Stimulated activated CD8-positive, alpha-beta memory T cell treated with anti-CD3 and anti-CD28 coated beads, Interleukin-15, amount 100 ng/mL, for 24 hours (primary cell): ENCODE results near the gene FSTL4.

ENCODE experiments used
- DNase-seq: peaks from one replicate; pipeline ENCODE4 v3.0.0-alpha.2; 2020; ENCODE audit warnings: low read depth

The FSTL4 gene

GRCh38 chr5:133364936-133365707 is 247.2 kb downstream of the FSTL4 start:
- DNase-seq: no peak

GRCh38 chr5:133363807-133364587 is 248.3 kb downstream of the FSTL4 start:
- no peak for DNase-seq

DNA sequence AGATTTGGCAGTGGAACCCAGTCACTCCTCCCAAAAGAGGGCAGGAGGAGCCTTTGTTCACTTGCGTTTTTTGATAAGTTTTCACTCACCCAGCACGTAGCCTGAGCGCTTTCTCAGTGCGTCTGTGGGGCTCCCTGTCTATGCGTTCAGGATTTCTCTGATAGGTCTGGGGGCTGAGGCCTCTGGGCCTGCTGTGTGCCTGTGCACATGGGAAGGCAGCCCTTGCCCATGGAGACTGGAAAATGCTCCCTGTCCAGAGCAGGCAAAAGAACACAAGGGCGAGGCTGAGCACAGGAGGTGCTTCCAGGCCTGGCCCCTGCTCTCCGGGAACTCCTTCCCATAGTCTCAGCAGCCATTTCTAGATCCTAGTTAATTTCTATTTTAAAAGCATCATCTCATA is 249.9 kb downstream of the FSTL4 start:
- DNase-seq: no peak

- no peak for DNase-seq
Measured at GRCh38 chr5:133361922-133362321, 250.4 kb downstream of the FSTL4 start.

- DNase-seq: no peak
Measured at GRCh38 chr5:133360693-133361472, 251.5 kb downstream of the FSTL4 start.

DNA sequence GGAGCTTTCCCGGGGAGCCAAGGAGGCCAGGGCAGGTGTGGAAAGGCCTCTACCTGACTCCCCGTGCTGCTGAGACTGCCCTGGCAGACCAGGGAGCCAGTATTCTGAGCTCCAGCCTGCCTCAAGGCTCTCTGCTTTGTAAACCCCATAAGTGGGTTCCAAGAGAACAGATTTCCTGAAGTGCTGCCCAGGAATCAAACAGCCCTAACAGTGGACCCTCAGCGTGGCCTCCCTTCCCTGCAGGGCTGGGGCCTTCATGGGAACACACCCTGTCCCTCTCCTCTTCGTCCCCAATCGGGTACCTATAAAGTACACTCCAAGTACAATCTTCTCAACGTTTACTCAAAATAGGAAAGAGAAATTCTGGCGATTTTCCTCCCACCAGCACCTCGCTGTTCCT is 252.5 kb downstream of the FSTL4 start:
- no peak for DNase-seq

- no peak for DNase-seq
Measured at GRCh38 chr5:133358271-133358670, 254.1 kb downstream of the FSTL4 start.

GRCh38 chr5:133357758-133358157 is 254.6 kb downstream of the FSTL4 start:
- DNase-seq: no peak

DNA sequence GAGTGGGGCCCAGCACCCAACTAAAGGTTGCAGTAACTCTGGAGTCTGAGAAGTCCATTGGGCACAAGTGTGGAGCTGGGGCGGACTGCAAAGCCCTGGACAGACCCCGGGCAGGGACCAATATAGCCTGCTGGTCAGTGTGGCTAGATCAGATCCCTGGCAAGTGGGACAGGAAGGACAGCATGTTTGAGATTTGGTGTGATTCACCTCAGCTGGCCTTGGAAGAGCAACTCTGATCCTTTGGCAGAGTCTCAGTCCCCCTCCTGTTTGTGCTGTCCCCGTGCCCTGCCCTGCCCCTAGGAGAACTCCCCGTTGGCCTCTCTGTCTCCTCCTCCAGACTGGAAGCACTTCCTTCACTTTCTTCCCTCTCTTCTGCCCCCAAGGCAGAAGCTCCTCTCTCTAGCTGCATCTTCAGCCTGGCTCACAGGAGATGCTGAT is 255.3 kb downstream of the FSTL4 start:
- DNase-seq: no peak

DNA sequence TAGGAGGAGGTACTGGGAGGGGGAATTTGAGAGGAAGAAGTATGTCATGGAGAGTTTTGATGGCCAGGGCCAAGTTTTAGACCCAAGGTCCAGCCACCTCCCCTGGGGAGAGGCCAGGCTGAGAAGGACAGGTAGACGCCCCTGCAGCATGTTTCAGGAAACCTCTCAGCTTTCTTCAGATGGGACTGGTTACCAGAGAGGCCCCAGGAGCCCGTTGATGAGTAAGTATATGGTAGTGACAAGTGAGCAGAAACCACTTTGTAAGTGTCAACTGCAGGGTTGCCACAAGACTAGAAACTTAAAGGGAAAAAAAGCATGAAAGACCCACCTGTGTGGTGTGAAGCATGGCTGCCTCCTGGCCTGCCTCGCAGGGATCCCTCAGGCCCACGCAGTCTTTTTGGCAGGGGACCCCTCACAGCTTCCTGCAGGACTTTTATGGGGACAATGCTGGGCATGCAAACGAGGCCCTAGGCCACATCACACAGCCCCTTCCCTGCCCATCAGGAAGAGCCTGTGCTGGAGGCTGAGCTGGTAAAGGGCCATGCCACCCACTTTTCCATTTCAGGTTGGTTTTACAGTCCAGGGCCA is 255.9 kb downstream of the FSTL4 start:
- no peak for DNase-seq

DNA sequence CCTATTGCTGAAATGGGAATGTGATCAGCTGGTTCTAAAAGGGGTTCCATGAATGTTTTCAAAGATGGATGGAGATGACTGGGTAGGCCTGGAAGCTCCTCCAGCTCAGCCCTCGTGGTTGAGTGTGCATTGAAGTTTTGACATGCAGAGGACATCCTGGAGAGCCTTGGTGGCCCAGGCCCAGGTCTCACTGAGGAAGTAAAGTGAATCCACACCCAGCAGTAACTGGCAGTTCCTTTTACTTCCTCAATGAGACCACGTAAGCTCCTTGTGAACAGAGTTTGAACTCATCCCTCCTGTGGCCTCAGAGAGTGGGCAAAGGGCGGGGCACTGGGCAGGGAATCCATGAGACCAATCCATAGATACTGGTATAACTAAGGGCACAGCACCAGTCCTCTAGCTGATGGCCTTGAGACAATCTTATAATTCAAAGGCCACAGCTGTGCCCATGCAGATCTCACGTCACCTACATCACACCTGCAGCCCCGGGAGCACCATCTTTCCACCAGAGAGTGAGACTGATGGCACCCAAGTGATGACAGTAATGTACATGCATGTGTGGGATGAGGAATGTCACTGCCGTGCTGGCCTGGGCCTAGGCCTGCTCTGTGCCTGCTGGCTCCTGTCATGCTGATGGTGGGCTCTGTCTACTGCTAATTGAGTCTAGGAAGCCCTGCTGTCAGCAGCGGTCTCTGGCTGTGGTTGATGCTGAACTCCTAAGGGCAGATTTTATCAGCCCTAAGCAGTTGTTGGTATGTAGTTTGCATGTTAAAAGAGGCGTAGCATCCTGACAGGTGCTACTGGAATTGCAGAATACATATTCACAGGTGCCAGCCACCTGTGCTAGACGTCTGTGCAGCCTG is 257.8 kb downstream of the FSTL4 start:
- no peak for DNase-seq

- DNase-seq: no peak
Measured at GRCh38 chr5:133353741-133354140, 258.6 kb downstream of the FSTL4 start.

DNA sequence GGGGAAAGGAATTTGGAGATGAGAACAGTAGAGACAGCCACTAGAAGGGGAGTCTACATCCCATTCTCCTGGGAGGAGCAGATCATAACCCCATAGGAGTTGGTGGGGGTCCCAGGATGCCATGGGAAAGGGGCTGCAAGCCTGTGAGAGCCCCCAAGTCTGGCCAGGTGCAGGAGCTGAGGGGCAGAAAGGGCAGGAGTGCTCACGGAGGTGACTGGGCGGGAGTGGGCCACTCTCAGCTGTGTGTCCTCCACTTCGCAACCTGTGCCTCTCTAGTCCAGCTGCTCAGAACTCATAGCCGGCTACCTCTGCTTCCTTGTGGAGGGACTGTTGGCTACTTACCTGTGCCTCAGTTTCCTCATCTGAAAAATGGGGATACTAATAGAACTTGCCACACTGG is 263.9 kb downstream of the FSTL4 start:
- DNase-seq: no peak

GRCh38 chr5:133347039-133347438 is 265.3 kb downstream of the FSTL4 start:
- no peak for DNase-seq

DNA sequence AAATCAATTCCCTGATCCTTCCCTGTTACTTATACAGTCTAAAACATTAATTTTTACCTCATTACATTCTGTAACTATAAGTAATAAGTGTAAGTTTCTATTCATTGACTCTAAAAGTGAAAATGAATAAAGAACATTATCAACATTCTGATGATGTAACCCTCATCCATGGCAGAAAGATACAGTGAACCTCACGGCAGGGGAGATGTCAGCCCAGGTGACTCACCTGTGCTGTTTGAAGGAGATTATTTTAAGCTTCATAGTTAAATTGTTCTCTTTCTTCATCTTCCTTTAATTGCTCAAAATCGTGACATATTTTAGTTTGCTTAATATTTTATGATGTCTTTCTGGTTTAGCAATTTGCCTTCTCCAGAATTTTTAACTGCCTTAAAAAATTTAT is 268.1 kb downstream of the FSTL4 start:
- no peak for DNase-seq

DNA sequence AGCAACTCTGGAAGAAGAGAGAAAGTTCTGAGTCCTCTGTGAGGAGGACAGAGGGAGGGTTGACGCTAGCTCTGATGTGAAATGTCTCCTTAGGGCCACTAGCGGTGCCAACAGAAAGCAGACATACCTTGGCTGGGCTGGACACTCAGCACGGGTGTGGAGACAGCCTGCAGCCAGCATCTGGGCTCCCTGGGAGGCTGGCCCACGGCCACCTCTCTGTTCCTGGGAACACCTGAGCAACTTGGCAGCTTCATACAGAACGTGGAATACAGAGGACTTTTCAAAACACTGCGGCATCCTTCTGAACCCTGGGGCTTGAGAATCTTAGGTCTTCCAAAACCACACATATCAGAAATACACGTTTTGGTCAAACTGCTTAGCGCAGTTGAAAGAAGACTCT is 269.1 kb downstream of the FSTL4 start:
- no peak for DNase-seq

- DNase-seq: no peak
Measured at GRCh38 chr5:133341915-133342710, 270.2 kb downstream of the FSTL4 start.

GRCh38 chr5:133341296-133341695 is 271.0 kb downstream of the FSTL4 start:
- no peak for DNase-seq

- DNase-seq: no peak
Measured at GRCh38 chr5:133340822-133341221, 271.5 kb downstream of the FSTL4 start.

DNA sequence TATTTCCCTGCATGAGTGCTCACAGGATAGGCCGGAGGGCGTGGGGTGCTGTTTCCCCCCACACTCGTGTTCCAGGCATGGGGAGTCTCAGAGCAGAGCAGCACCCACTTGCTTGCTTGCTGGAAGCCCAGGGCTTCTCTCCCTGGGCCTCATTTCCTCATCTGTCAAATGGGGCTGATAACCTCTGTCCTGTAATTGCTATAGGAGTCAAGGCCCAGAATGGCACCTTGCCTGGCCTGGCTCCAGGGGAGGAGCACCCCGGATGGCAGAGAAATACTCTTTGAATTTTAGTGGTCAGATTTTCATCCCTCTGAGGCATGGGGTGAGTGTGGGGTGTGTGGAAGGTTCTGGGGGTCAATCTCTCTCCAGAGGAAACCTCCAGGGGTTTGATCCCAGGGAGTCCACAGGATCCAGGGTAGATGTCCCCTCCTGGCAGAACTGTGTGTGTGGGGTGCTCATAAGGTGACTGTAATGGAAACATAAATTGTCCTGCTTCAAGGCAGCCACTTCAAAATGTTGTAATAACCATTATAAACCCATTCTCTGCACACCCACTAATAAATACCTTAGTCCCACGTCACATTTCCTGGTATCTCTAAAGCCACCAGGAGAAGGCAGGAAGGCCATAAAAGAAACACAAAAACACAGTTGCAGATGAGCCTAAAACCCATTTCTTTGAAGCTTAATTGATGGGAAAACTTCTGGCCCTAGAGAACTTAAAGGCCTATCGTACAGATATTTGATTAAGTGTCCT is 272.2 kb downstream of the FSTL4 start:
- DNase-seq: no peak
